Cardiac muscle cell (in vitro differentiated cells and primary cell): ENCODE results near the gene KCNQ2. TPM values are rescaled to one million over a fixed set of nuclear protein-coding genes. Genes with fewer than 3 reads are reported as not detected.

Experiments
- DNase-seq, 2 donors: peaks; one replicate each; pipeline versions ENCODE4 v3.0.0 to v3.0.0-alpha.2; 2010 to 2017; ENCODE audit warnings: low read depth in 1 of 2, low spot score in 1 of 2
- H3K27ac ChIP-seq: fragments of 200-600 bp; sonication (generic); 2 replicates; pipeline ENCODE4 v1.5.1; 2016
- H3K27me3 ChIP-seq: fragments of 200-600 bp; sonication (generic); 2 replicates; pipeline ENCODE4 v1.6.0; 2016; ENCODE audit warnings: control low read depth
- H3K36me3 ChIP-seq: fragments of 200-600 bp; sonication (generic); 2 replicates; pipeline ENCODE4 v1.5.1; 2016; ENCODE audit warnings: control low read depth
- H3K4me1 ChIP-seq: fragments of 200-600 bp; sonication (generic); 2 replicates; pipeline ENCODE4 v1.8.1; 2017; ENCODE audit warnings: low read depth, mild to moderate bottlenecking, mixed run types
- H3K4me3 ChIP-seq: fragments of 200-600 bp; sonication (generic); 2 replicates; pipeline ENCODE4 v1.5.1; 2016; ENCODE audit warnings: mild to moderate bottlenecking
- H3K9me3 ChIP-seq: fragments of 200-600 bp; sonication (generic); 2 replicates; pipeline ENCODE4 v1.5.1; 2017; ENCODE audit warnings: low read depth, mild to moderate bottlenecking, control low read depth
- CTCF ChIP-seq: IDR thresholded peaks from 2 replicates; pipeline ENCODE4 v1.5.1; 2012; ENCODE audit warnings: low read depth, mild to moderate bottlenecking, low read length
- polyA plus RNA-seq: library from polyadenylated mRNA; unstranded; fragments of >200 nt; fragmentation: Nextera tagmentation; extraction: Ambion mirVana; gene quantifications from 2 replicates; pipeline ENCODE4 v1.2.1, GENCODE V29; 2016
- total RNA-seq: library from RNA; depleted of rRNA; stranded (reverse); fragments of >200 nt; gene quantifications from 2 replicates; pipeline ENCODE4 v1.2.3, GENCODE V29; 2016

Gene KCNQ2
- total and polyA plus RNA-seq, 2 experiments from 2014 or later = 13.7 to 18.6 TPM

GRCh38 chr20:63446216-63447024 is 26.0 kb downstream of the KCNQ2 start:
- TF ChIP-seq CTCF = no peak
- H3K4me1 ChIP-seq = no peaks in the 10 kb centered on the region
- H3K27ac ChIP-seq = no peak overlapping the region
- H3K27me3 ChIP-seq = no peaks in the 10 kb centered on the region
- H3K9me3 ChIP-seq = no peaks in the 10 kb centered on the region
- DNase-seq = no peak
- no peaks in the 10 kb centered on the region for H3K36me3 ChIP-seq
- H3K4me3 ChIP-seq = no peak overlapping the region

GRCh38 chr20:63445075-63445734 is 27.2 kb downstream of the KCNQ2 start:
- no peaks in the 10 kb centered on the region for H3K36me3 ChIP-seq
- no peaks in the 10 kb centered on the region for H3K9me3 ChIP-seq
- H3K4me3 ChIP-seq = no peak overlapping the region
- no peaks in the 10 kb centered on the region for H3K4me1 ChIP-seq
- no peaks in the 10 kb centered on the region for H3K27me3 ChIP-seq
- H3K27ac ChIP-seq = no peak overlapping the region
- TF ChIP-seq CTCF = no peak
- DNase-seq = no peak

- no peak overlapping the region for H3K4me3 ChIP-seq
- no peaks in the 10 kb centered on the region for H3K36me3 ChIP-seq
- H3K27ac ChIP-seq = no peak overlapping the region
- no peak for TF ChIP-seq CTCF
- DNase-seq = no peak
- H3K4me1 ChIP-seq = no peaks in the 10 kb centered on the region
- H3K9me3 ChIP-seq = no peaks in the 10 kb centered on the region
- no peaks in the 10 kb centered on the region for H3K27me3 ChIP-seq
Observed at GRCh38 chr20:63444548-63444947, 27.9 kb downstream of the KCNQ2 start.

GRCh38 chr20:63443606-63444395 is 28.7 kb downstream of the KCNQ2 start:
- no peak for TF ChIP-seq CTCF
- no peak for DNase-seq
- H3K9me3 ChIP-seq = no peaks in the 10 kb centered on the region

GRCh38 chr20:63442100-63442493 is 30.4 kb downstream of the KCNQ2 start:
- H3K9me3 ChIP-seq = no peaks in the 10 kb centered on the region
- H3K36me3 ChIP-seq = no peaks in the 10 kb centered on the region
- no peaks in the 10 kb centered on the region for H3K4me1 ChIP-seq
- H3K4me3 ChIP-seq = no peak overlapping the region
- no peak overlapping the region for H3K27ac ChIP-seq
- TF ChIP-seq CTCF = peak; percentile 47
- DNase-seq = peak; percentile 49 to 71
- H3K27me3 ChIP-seq = no peaks in the 10 kb centered on the region

More at GRCh38 chr20:63443606-63444395, 28.7 kb downstream of the KCNQ2 start:
- Histone ChIP-seq H3K36me3 (no peaks in the 10 kb centered on the region), H3K27me3 (no peaks in the 10 kb centered on the region), H3K4me1 (no peaks in the 10 kb centered on the region), H3K4me3 (no peak overlapping the region), H3K27ac (no peak overlapping the region)
